Liver (tissue), 3 donors: ENCODE results near the gene ST3GAL5.

Source experiments
- FOXA1 ChIP-seq: IDR thresholded peaks from 2 replicates; pipeline ENCODE4 v1.6.1; 2016; ENCODE audit warnings: antibody characterized with exemption
- GABPA ChIP-seq, 2 donors: IDR thresholded peaks in 1 of 2; conservative IDR thresholded peaks in 1 of 2; 2 replicates each; pipeline ENCODE4 v1.6.1; 2016; ENCODE audit warnings: antibody characterized with exemption in 2 of 2, mild to moderate bottlenecking in 1 of 2, moderate library complexity in 1 of 2
- JUND ChIP-seq, 2 donors: IDR thresholded peaks; 2 replicates each; pipeline ENCODE4 v1.6.1; 2016; ENCODE audit warnings: antibody characterized with exemption in 2 of 2
- NR2F2 ChIP-seq: IDR thresholded peaks from 2 replicates; pipeline ENCODE4 v1.6.1; 2016; ENCODE audit warnings: antibody characterized with exemption
- RAD21 ChIP-seq, 2 donors: IDR thresholded peaks; 2 replicates each; pipeline ENCODE4 v1.6.1; 2016; ENCODE audit warnings: antibody characterized with exemption in 2 of 2, mild to moderate bottlenecking in 2 of 2
- RXRA ChIP-seq, 2 donors: IDR thresholded peaks; 2 replicates each; pipeline ENCODE4 v1.6.1; 2017 to 2018; ENCODE audit warnings: antibody characterized with exemption in 2 of 2, mild to moderate bottlenecking in 1 of 2
- SP1 ChIP-seq: IDR thresholded peaks from 2 replicates; pipeline ENCODE4 v1.6.1; 2018; ENCODE audit warnings: antibody characterized with exemption, mild to moderate bottlenecking
- TAF1 ChIP-seq: conservative IDR thresholded peaks from 2 replicates; pipeline ENCODE4 v1.6.1; 2016; ENCODE audit warnings: antibody characterized with exemption, mild to moderate bottlenecking
- YY1 ChIP-seq: IDR thresholded peaks from 2 replicates; pipeline ENCODE4 v1.6.1; 2016; ENCODE audit warnings: antibody characterized with exemption, mild to moderate bottlenecking
- TF ChIP-seq, protein P1 (sequence below): fragments of 150-350 bp; IDR thresholded peaks from 2 replicates; pipeline ENCODE4 v1.5.1; 2017; ENCODE audit warnings: improper control_type of control experiment, low read depth, low read length; ENCODE audit not compliant: missing input control
- TF ChIP-seq, protein P2 (sequence below): IDR thresholded peaks from 2 replicates; pipeline ENCODE4 v1.6.1; 2016; ENCODE audit warnings: antibody characterized with exemption, mild to moderate bottlenecking
- TF ChIP-seq, protein P3 (sequence below): IDR thresholded peaks from 2 replicates; pipeline ENCODE4 v1.6.1; 2016; ENCODE audit warnings: antibody characterized with exemption
- TF ChIP-seq, protein P4 (sequence below): IDR thresholded peaks from 2 replicates; pipeline ENCODE4 v1.6.1; 2016; ENCODE audit warnings: antibody characterized with exemption
- donor health status: healthy.
- donor health status: healthy.

DNA sequence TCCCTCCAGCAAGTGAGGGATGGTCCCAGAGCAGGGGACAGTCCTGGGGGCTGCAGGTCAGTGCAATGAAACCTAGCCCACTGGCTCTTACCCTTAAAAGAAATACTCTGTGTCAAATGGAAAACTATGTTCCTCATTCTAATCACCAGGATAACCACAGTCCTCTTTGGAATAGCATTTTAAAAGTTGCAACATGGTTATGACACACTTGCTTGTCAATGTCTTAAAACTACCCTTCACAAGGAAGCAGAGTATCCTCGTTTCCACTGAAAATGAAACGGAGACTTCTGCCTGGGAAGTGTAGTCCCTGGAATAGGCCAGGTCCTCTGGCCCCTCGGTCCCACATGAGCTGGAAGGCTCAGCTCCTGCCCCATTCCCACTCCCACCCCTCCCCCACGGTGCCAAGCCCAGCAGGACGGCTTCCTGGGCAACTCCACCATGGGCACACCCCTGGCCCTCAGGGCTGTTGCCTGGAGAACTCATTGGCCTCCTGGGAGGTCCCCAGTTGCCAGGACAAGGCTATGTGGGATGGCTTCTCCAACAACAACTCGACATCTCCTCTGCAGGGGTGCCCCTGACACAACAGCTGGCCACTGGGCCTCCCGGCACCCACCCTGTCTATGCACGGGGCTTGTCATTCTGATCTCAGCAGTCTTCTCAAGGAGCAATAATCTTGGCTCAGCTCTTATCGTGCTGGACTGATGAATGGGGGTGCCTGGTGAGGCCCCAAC is 38.3 kb upstream of the ST3GAL5 start:
- TF ChIP-seq, protein P1, sequence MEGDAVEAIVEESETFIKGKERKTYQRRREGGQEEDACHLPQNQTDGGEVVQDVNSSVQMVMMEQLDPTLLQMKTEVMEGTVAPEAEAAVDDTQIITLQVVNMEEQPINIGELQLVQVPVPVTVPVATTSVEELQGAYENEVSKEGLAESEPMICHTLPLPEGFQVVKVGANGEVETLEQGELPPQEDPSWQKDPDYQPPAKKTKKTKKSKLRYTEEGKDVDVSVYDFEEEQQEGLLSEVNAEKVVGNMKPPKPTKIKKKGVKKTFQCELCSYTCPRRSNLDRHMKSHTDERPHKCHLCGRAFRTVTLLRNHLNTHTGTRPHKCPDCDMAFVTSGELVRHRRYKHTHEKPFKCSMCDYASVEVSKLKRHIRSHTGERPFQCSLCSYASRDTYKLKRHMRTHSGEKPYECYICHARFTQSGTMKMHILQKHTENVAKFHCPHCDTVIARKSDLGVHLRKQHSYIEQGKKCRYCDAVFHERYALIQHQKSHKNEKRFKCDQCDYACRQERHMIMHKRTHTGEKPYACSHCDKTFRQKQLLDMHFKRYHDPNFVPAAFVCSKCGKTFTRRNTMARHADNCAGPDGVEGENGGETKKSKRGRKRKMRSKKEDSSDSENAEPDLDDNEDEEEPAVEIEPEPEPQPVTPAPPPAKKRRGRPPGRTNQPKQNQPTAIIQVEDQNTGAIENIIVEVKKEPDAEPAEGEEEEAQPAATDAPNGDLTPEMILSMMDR: no peak
- TF ChIP-seq FOXA1 (no peak), TAF1 (no peak), YY1 (no peak), SP1 (no peak), NR2F2 (no peak), GABPA (IDR thresholded peaks at IDR 0.05 in 1 of 2, conservative IDR thresholded peaks at IDR 0.05 in 1 of 2) (no peak), JUND (IDR thresholded peaks at IDR 0.05) (no peak), RAD21 (IDR thresholded peaks at IDR 0.05) (no peak), RXRA (IDR thresholded peaks at IDR 0.05) (no peak)
- TF ChIP-seq, protein P2, sequence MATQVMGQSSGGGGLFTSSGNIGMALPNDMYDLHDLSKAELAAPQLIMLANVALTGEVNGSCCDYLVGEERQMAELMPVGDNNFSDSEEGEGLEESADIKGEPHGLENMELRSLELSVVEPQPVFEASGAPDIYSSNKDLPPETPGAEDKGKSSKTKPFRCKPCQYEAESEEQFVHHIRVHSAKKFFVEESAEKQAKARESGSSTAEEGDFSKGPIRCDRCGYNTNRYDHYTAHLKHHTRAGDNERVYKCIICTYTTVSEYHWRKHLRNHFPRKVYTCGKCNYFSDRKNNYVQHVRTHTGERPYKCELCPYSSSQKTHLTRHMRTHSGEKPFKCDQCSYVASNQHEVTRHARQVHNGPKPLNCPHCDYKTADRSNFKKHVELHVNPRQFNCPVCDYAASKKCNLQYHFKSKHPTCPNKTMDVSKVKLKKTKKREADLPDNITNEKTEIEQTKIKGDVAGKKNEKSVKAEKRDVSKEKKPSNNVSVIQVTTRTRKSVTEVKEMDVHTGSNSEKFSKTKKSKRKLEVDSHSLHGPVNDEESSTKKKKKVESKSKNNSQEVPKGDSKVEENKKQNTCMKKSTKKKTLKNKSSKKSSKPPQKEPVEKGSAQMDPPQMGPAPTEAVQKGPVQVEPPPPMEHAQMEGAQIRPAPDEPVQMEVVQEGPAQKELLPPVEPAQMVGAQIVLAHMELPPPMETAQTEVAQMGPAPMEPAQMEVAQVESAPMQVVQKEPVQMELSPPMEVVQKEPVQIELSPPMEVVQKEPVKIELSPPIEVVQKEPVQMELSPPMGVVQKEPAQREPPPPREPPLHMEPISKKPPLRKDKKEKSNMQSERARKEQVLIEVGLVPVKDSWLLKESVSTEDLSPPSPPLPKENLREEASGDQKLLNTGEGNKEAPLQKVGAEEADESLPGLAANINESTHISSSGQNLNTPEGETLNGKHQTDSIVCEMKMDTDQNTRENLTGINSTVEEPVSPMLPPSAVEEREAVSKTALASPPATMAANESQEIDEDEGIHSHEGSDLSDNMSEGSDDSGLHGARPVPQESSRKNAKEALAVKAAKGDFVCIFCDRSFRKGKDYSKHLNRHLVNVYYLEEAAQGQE: no peak
- TF ChIP-seq, protein P3, sequence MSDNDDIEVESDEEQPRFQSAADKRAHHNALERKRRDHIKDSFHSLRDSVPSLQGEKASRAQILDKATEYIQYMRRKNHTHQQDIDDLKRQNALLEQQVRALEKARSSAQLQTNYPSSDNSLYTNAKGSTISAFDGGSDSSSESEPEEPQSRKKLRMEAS: no peak
- TF ChIP-seq, protein P4, sequence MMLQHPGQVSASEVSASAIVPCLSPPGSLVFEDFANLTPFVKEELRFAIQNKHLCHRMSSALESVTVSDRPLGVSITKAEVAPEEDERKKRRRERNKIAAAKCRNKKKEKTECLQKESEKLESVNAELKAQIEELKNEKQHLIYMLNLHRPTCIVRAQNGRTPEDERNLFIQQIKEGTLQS: no peak
